Skin epidermis (tissue), 12 donors: ENCODE measurements around the gene CHD5.
"Not testable (repeated sequence)": the region's sequence is repeated elsewhere in the genome, so short reads cannot be mapped to it uniquely, and the experiment has no call there.

Experiments
- H3K27ac ChIP-seq, 21 experiments: fragments of 200-600 bp; sonication (generic) in 11 of 21; one replicate each; pipeline ENCODE4 v1.5.0; 2020; ENCODE audit warnings: mild to moderate bottlenecking in 3 of 21, inconsistent platforms in 2 of 21, moderate library complexity in 2 of 21
- H3K4me3 ChIP-seq, 7 experiments: fragments of 200-600 bp; sonication (generic) in 2 of 7; one replicate each; pipeline ENCODE4 v1.5.0; 2020; ENCODE audit warnings: inconsistent platforms in 2 of 7, mild to moderate bottlenecking in 2 of 7, moderate library complexity in 1 of 7

CHD5 gene

DNA sequence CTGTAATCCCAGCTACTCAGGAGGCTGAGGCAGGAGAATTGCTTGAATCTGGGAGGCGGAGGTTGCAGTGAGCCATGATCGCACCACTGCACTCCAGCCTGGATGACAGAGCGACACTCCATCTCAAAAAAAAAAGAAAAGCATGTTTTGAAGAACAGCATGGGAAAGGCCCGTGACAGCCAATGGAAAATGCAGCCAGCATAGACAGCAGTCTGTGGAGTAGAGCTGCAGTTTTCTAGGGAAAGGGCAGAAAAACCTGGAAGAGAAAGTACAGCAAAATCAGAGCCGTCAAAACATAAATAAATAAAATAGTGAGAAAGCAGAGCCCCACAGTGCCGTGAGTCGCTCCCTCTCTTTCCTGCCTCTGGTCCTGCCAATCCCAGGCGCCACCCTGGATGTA is 103.1 kb downstream of the CHD5 start:
- not testable (repeated sequence) for H3K27ac ChIP-seq, H3K4me3 ChIP-seq

DNA sequence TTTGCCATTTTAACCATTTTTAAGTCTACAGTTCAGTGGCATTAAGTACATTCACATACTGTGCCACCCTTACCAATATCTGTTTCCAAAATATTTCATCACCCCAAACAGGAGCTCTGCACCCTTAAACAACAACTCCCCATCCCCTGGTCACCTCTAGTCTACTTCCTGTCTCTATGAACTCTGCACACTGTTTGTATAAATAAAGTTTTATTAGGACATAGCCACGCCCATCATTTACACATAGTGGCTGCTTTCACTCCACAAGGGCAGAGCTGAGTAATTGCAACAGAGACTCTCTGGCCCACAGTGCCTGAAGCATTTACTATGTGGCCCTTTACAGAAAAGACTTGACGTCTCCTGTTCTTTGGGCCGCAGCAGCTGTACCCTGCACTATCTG is 104.4 kb downstream of the CHD5 start:
- no peak overlapping the region for H3K4me3 ChIP-seq

GRCh38 chr1:6074192-6074901 is 105.8 kb downstream of the CHD5 start:
- Histone ChIP-seq H3K27ac (no peak overlapping the region), H3K4me3 (no peak overlapping the region)

More for the DNA sequence above, 104.4 kb downstream of the CHD5 start:
- H3K27ac ChIP-seq = no peak overlapping the region

- H3K4me3 ChIP-seq = no peak overlapping the region
- no peak overlapping the region for H3K27ac ChIP-seq
These were observed 106.6 kb downstream of the CHD5 start for GRCh38 chr1:6073480-6074053.

GRCh38 chr1:6072774-6073479 is 107.2 kb downstream of the CHD5 start:
- Histone ChIP-seq H3K27ac (no peak overlapping the region), H3K4me3 (no peak overlapping the region)

DNA sequence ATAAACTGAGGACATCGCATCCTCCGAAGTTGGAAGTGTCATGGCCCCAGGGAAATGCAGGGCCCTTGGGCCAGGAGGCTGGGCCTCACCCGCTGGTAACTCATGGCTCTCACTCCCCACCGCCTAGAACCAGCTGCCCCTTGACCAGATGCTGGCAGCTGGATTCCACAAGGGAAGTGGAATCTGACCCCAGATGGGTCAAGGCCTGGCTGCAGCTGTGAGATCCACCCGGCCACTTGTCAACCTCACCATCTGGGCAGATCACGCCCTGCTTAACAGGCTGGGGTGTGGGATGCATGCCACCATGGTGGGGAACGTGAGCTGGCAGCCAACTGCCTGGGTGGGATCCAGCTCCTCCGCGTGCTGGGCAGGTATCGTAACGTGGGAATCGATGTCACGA is 108.9 kb downstream of the CHD5 start:
- no peak overlapping the region for H3K27ac ChIP-seq
- H3K4me3 ChIP-seq = no peak overlapping the region

GRCh38 chr1:6070450-6070974 is 109.6 kb downstream of the CHD5 start:
- Histone ChIP-seq H3K4me3 (no peak overlapping the region), H3K27ac (no peak overlapping the region)

DNA sequence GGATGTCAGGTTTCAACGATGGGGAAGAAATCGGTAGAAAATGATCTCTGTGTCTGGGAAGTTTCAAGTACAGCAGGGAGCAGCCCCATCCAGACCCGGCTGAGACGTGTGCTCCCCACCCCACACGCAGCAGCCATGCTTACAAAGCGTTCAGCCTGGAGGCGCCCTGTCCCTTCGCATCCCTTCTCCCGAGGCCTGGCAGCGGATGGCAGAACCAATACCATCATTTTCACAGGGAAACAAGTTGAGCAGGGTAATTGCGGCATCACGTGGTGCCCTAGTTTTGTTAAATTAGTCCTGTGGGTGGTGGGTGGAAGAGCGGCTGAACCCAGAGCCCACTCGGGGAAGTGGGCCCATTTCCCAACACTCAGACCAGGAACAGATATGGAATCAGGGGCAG is 110.5 kb downstream of the CHD5 start:
- no peak overlapping the region for H3K27ac ChIP-seq
- H3K4me3 ChIP-seq = no peak overlapping the region

DNA sequence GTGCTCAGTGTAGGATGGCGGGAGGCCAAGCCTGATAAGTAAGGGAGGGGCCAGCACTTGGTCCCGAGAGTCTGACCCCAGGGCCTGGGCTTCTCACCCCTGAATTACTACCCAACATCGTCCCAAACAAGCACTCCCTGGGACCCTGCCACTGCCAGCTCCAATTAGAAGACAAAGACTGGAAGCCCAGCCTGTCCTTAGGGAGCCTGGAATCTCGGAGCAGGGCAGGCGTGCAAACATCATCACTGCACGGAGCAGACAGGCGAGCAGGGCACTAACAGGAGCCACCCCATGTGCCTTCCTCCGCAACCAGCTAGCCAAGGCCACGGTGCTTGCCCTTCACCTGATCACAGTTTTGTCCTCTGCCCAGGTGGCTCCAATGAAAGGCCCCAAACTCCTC is 111.2 kb downstream of the CHD5 start:
- Histone ChIP-seq H3K4me3 (no peak overlapping the region), H3K27ac (no peak overlapping the region)

GRCh38 chr1:6068073-6068472 is 112.0 kb downstream of the CHD5 start:
- Histone ChIP-seq H3K4me3 (no peak overlapping the region), H3K27ac (no peak overlapping the region)

DNA sequence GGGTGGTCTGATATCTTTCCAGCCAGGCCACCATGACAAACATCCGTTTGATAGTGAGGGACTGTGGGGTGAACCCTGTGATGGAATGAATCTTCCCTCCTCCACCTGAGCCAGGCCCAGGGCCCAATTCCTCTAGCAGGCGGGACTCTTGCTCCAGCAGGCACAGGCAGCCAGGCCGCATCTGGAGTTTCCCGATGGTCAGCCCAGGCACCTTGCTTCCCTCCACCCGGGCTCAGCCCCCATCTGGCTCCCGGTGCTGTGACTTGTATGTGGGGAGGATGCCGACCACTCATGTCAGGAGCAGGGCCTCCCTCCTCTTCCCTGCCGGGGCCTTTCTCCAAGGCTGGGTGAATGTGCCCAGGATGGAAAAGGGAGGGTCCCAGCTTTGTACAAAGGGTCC is 113.4 kb downstream of the CHD5 start:
- Histone ChIP-seq H3K4me3 (no peak overlapping the region), H3K27ac (no peak overlapping the region)

GRCh38 chr1:6065093-6065858 is 114.8 kb downstream of the CHD5 start:
- no peak overlapping the region for H3K27ac ChIP-seq
- no peak overlapping the region for H3K4me3 ChIP-seq

DNA sequence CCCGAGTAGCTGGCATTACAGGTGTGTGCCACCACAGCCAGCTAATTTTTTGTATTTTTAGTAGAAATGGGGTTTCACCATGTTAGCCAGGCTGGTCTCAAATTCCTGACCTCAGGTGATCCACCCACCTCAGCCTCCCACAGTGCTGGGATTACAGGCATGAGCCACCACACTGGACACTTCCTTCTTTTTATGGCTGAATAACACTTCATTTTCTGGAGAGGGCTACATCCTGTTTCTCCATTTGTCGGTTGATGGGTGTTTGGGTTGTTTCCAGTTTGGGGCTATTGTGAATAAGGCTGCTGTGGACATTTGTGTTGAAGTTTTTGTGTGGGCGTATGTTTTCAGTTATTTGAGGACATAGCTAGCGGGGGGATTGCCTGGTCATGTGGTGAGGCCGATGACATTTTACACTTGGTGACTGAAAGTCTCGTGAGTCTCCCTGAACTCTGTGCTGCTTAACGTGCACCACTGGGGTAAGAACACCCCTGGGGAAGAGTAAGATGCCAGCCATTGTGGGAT is 116.5 kb downstream of the CHD5 start:
- H3K4me3 ChIP-seq, H3K27ac ChIP-seq: not testable (repeated sequence)

DNA sequence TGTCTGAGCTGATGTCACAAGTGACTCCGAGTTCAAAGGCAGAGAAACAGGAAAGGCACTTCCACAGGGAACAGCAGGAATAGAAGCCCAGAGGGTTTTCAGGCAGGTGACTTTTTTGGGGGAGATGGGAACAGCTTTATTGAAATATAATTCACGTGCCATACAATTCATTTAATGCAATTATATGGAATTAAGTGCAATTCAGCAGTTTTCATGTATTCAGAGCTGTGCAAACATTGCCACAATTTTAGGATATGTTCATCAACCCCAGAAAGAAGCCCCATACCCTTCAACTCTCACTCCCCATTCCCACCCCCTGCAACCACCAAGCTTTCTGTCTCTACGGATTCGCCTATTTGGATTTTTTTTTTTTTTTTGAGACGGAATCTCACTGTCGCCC is 117.5 kb downstream of the CHD5 start:
- Histone ChIP-seq H3K27ac (no peak overlapping the region), H3K4me3 (no peak overlapping the region)

GRCh38 chr1:6059866-6060265 is 120.3 kb downstream of the CHD5 start:
- Histone ChIP-seq H3K27ac (no peak overlapping the region), H3K4me3 (no peak overlapping the region)

DNA sequence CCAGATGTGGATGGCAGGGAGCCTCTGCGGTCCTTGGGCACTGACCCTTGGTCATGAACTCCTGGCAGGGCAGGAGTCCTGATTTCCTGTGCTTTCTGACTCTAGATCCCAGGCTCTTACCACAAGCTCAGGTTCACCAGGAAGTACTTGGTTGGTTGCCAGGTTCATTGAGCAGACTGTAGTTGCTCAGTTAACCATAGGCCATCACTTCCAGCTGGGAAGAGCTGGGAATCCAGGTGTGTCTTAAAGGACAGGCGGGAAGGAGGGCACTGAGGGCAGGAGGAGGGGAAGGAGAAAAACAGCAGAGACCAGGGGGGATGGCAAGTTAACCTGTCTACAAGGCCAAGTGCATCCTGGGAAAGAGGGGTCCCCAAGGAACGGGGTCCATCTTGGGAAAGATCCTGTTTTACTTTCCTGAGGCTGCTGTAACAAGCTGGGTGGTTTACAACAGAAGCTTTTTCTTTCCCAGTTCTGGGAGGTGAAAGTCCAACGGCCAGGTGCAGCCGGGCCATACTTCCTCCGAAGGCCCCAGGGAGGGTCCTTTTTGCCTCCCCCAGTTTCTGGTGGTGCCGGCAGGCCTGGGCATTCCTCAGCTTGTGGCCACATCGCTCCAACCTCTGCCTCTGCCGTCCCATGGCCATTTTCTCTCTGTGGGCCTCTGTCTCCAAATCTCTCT is 122.8 kb downstream of the CHD5 start:
- Histone ChIP-seq H3K27ac (no peak overlapping the region), H3K4me3 (no peak overlapping the region)

DNA sequence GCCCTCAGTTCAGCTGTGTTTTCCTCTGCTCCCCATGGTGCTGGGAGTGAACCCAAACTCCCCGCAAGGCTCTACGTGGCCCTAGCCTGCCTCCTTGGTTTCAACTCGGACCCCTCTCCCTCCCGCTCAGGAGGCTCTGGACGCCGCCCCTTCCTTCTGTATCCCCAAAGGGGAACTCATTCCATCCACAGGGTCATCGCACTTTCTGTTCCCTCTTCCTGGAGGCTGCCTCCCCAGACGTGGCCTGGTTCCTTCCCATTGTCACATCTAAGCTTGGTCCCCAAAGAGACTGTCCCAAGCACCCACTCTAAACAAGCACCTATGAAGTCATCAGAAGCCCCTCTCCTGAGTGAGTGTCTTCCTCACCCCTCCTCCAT is 123.6 kb downstream of the CHD5 start:
- Histone ChIP-seq H3K4me3 (no peak overlapping the region), H3K27ac (peak overlapping the region in 1 of 21 experiments; percentile 21)

DNA sequence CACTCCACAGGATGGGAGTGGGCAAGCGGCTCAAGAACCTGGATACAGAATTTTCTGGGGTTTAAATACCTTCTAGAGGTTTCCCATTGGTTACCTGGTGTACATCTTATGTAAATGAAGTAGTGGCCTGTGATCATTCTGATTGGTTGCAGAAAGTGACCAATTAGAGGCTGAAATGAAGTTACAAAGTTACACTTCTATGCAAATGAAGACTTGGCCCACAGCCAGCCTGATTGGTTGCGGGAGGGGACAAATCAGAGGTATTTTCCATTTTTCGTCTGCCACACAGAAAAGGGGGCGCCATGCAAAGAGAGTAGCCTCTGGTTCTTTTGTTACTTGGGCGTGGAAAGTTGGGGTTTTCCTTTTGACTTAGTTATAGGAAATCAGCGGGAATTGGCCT is 125.5 kb downstream of the CHD5 start:
- Histone ChIP-seq H3K4me3 (no peak overlapping the region), H3K27ac (no peak overlapping the region)

DNA sequence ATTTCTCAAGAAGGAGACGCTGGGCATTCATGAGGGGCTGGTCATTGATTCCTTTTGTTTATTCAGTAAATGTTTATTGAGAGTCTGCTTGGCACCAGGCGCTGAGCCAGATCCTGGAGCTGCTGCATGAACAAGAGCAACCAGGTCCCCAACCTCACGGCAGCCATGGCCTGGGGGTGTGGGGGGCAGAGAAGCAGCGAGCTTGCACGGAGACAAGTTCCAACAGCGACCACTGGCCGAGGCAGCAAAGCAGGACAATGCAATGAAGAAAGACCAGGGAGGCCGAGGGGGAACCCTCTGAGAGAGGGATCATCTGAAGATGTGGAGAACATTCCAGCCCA is 126.9 kb downstream of the CHD5 start:
- no peak overlapping the region for H3K4me3 ChIP-seq
- no peak overlapping the region for H3K27ac ChIP-seq
